Lower leg skin (tissue), 3 donors: Measurements from ENCODE around the gene MEAF6.

Experiments
- CTCF ChIP-seq, 3 donors: fragments of 450-650 bp; IDR thresholded peaks; one replicate each; pipeline ENCODE4 v1.5.1; 2016; ENCODE audit warnings: antibody characterized with exemption in 3 of 3, mild to moderate bottlenecking in 3 of 3, moderate library complexity in 2 of 3
- POLR2A ChIP-seq, 2 donors: fragments of 450-650 bp; IDR thresholded peaks; one replicate each; pipeline ENCODE4 v1.6.1; 2016 to 2017; ENCODE audit warnings: antibody characterized with exemption in 2 of 2, mild to moderate bottlenecking in 1 of 2, moderate library complexity in 1 of 2

- TF ChIP-seq CTCF (IDR thresholded peaks at IDR 0.05) (no peak), POLR2A (IDR thresholded peaks at IDR 0.05) (no peak)
Measured at GRCh38 chr1:37469386-37469785, 45.2 kb downstream of the MEAF6 start.
